Activated naive CD4-positive, alpha-beta T cell treated with anti-CD3 and anti-CD28 coated beads for 36 hours (primary cell): ENCODE results near the gene PFDN2. TPM values are rescaled to one million over a fixed set of nuclear protein-coding genes. Genes with fewer than 3 reads are reported as not detected.
A peak's percentile ranks its signal among the peaks of the same experiment; 100 is the strongest.

ENCODE experiments used
- CTCF ChIA-PET: fragments of 350-600 bp; sonication (Branson Sonifier 250); formaldehyde crosslinking; loops from one replicate; lab custom pipeline; 2021; ENCODE audit warnings: antibody characterized with exemption; lab: Charles Lee
- DNase-seq: peaks from one replicate; pipeline ENCODE4 v3.0.0-alpha.2; 2020
- H3K27ac Mint-ChIP-seq: one replicate; pipeline ENCODE4 v1.8.0; 2021; ENCODE audit warnings: mild to moderate bottlenecking, mixed read lengths
- H3K27me3 Mint-ChIP-seq: one replicate; pipeline ENCODE4 v1.8.0; 2021; ENCODE audit warnings: low read depth, mixed read lengths
- H3K36me3 Mint-ChIP-seq: one replicate; pipeline ENCODE4 v1.8.0; 2021; ENCODE audit warnings: low read depth, mixed read lengths
- H3K4me1 Mint-ChIP-seq: one replicate; pipeline ENCODE4 v1.8.0; 2021; ENCODE audit warnings: low read depth, mixed read lengths
- H3K4me3 Mint-ChIP-seq: one replicate; pipeline ENCODE4 v1.8.0; 2021; ENCODE audit warnings: mild to moderate bottlenecking, moderate library complexity, mixed read lengths
- H3K9me3 Mint-ChIP-seq: one replicate; pipeline ENCODE4 v1.8.0; 2021; ENCODE audit warnings: mixed read lengths
- intact Hi-C: fragments of 100-400 bp; cut with micrococcal nuclease; formaldehyde crosslinking; loops from one replicate; pipeline ENCODE4 v1.15.1; 2023
- total RNA-seq, 2 experiments: library from RNA; stranded (reverse); gene quantifications; one replicate each; pipeline ENCODE4 v1.2.3, GENCODE V29; 2021

PFDN2 gene
- 100 to 1,000 TPM; 179 to 183 TPM for total RNA-seq

GRCh38 chr1:161117759-161118581 lies at the start of gene PFDN2, which contains the start of gene NIT1:
Gene PFDN2, minus strand, starts transcription at chr1:161118037. Its CDS starts 11 bp downstream, at chr1:161118026.
Gene NIT1, plus strand, starts transcription at chr1:161118105. Its CDS starts 72 bp downstream, at chr1:161118177.
- CTCF ChIA-PET: interaction anchor here (0.6 to 1.4 kb wide), 5 partner anchors 13 to 48 kb away, joined by 3 to 8 read pairs (median 3); partner anchors contain the start of genes ARHGAP30 and PPOX
- peak within 1 kb of the TSS; percentile 88 for H3K27ac Mint-ChIP-seq
- intact Hi-C loops: no loop called here
- peaks cover 52% of the 10 kb centered on the region for H3K36me3 Mint-ChIP-seq
- DNase-seq: peak; percentile 90
- H3K4me1 Mint-ChIP-seq: peaks cover 77% of the 10 kb centered on the region
- no peaks in the 10 kb centered on the region for H3K9me3 Mint-ChIP-seq
- no peaks in the 10 kb centered on the region for H3K27me3 Mint-ChIP-seq
- H3K4me3 Mint-ChIP-seq: peak within 1 kb of the TSS; percentile 92

GRCh38 chr1:161166669-161167548 lies 49.1 kb upstream of the PFDN2 start:
- no peak for DNase-seq
- Mint-ChIP-seq H3K36me3 (peaks cover 17% of the 10 kb centered on the region), H3K4me1 (peaks cover 43% of the 10 kb centered on the region)

GRCh38 chr1:161165742-161166668 lies 48.2 kb upstream of the PFDN2 start, which contains the start of gene PPOX:
Gene PPOX, plus strand, starts transcription at chr1:161166426. Its CDS starts 422 bp downstream, at chr1:161166848.
- peak; percentile 97 for DNase-seq
- CTCF ChIA-PET: interaction anchor here (0.6 to 3.8 kb wide), 27 partner anchors 8 to 216 kb away, joined by 3 to 22 read pairs (median 4); partner anchors contain the start of genes B4GALT3, DEDD, NDUFS2 and TOMM40L
- intact Hi-C loops: loop anchor here (1.0 to 5.0 kb wide), 7 partner anchors 11 to 216 kb away; partner anchors contain the start of genes B4GALT3, DEDD and NDUFS2
- no peaks in the 10 kb centered on the region for H3K9me3 Mint-ChIP-seq
- peak within 1 kb of the TSS; percentile 87 for H3K4me3 Mint-ChIP-seq
- peaks cover 17% of the 10 kb centered on the region for H3K36me3 Mint-ChIP-seq
- peaks cover 49% of the 10 kb centered on the region for H3K4me1 Mint-ChIP-seq
- H3K27me3 Mint-ChIP-seq: no peaks in the 10 kb centered on the region
- peak within 1 kb of the TSS; percentile 87 for H3K27ac Mint-ChIP-seq

More at GRCh38 chr1:161166669-161167548, 49.1 kb upstream of the PFDN2 start:
- Mint-ChIP-seq H3K4me3 (peak overlapping the region; percentile 87), H3K27ac (peak overlapping the region; percentile 87), H3K9me3 (no peaks in the 10 kb centered on the region), H3K27me3 (no peaks in the 10 kb centered on the region)
- intact Hi-C loops: loop anchor here (1.0 to 5.0 kb wide), 7 partner anchors 10 to 215 kb away; partner anchors contain the start of genes B4GALT3, DEDD and NDUFS2
- CTCF ChIA-PET: interaction anchor here (0.8 to 3.8 kb wide), 15 partner anchors 9 to 216 kb away, joined by 3 to 22 read pairs (median 8); partner anchors contain the start of genes B4GALT3, DEDD, TOMM40L and UFC1

GRCh38 chr1:161164901-161165610 lies 47.2 kb upstream of the PFDN2 start:
- CTCF ChIA-PET: interaction anchor here (0.6 to 3.8 kb wide), 18 partner anchors 7 to 217 kb away, joined by 3 to 22 read pairs (median 8); partner anchors contain the start of genes B4GALT3, DEDD, NDUFS2 and TOMM40L
- H3K9me3 Mint-ChIP-seq: no peaks in the 10 kb centered on the region
- no peak for DNase-seq
- no peaks in the 10 kb centered on the region for H3K27me3 Mint-ChIP-seq
- intact Hi-C loops: loop anchor here (5.0 kb wide), 1 partner anchor 217 kb away; no protein-coding TSS in a partner anchor
- H3K4me3 Mint-ChIP-seq: no peak overlapping the region
- H3K27ac Mint-ChIP-seq: no peak overlapping the region
- H3K4me1 Mint-ChIP-seq: peaks cover 59% of the 10 kb centered on the region
- H3K36me3 Mint-ChIP-seq: peaks cover 17% of the 10 kb centered on the region

- no peak overlapping the region for H3K4me3 Mint-ChIP-seq
- peaks cover 63% of the 10 kb centered on the region for H3K4me1 Mint-ChIP-seq
- H3K9me3 Mint-ChIP-seq: no peaks in the 10 kb centered on the region
- no peak for DNase-seq
- intact Hi-C loops: no loop called here
- CTCF ChIA-PET: interaction anchor here (3.4 kb wide), 1 partner anchor 13 kb away, joined by 20 read pairs; the partner anchor contains the start of gene B4GALT3
- no peak overlapping the region for H3K27ac Mint-ChIP-seq
- H3K27me3 Mint-ChIP-seq: no peaks in the 10 kb centered on the region
- H3K36me3 Mint-ChIP-seq: peaks cover 17% of the 10 kb centered on the region
These were observed 46.0 kb upstream of the PFDN2 start for GRCh38 chr1:161163793-161164192.

- Mint-ChIP-seq H3K27ac (no peak overlapping the region), H3K27me3 (no peaks in the 10 kb centered on the region), H3K4me3 (no peak overlapping the region), H3K4me1 (peaks cover 64% of the 10 kb centered on the region), H3K36me3 (peaks cover 19% of the 10 kb centered on the region), H3K9me3 (no peaks in the 10 kb centered on the region)
- intact Hi-C loops: no loop called here
- no peak for DNase-seq
- CTCF ChIA-PET: interaction anchor here (1.3 kb wide), 2 partner anchors 14 to 22 kb away, joined by 3 to 4 read pairs; no protein-coding TSS in a partner anchor
These were observed 45.0 kb upstream of the PFDN2 start for GRCh38 chr1:161162806-161163205.

- CTCF ChIA-PET: interaction anchor here (0.5 to 1.3 kb wide), 6 partner anchors 9 to 227 kb away, joined by 3 to 4 read pairs (median 3); no protein-coding TSS in a partner anchor
- DNase-seq: no peak
- peaks cover 19% of the 10 kb centered on the region for H3K36me3 Mint-ChIP-seq
- intact Hi-C loops: no loop called here
- H3K27ac Mint-ChIP-seq: no peak overlapping the region
- H3K27me3 Mint-ChIP-seq: no peaks in the 10 kb centered on the region
- H3K4me1 Mint-ChIP-seq: peaks cover 58% of the 10 kb centered on the region
- no peak overlapping the region for H3K4me3 Mint-ChIP-seq
- H3K9me3 Mint-ChIP-seq: no peaks in the 10 kb centered on the region
These were observed 44.2 kb upstream of the PFDN2 start for GRCh38 chr1:161162052-161162451.

- Mint-ChIP-seq H3K4me1 (peaks cover 55% of the 10 kb centered on the region), H3K9me3 (no peaks in the 10 kb centered on the region), H3K4me3 (no peak overlapping the region), H3K36me3 (peaks cover 19% of the 10 kb centered on the region), H3K27ac (no peak overlapping the region), H3K27me3 (no peaks in the 10 kb centered on the region)
- intact Hi-C loops: no loop called here
- CTCF ChIA-PET: interaction anchor here (0.5 to 1.3 kb wide), 6 partner anchors 10 to 228 kb away, joined by 3 to 4 read pairs (median 3); no protein-coding TSS in a partner anchor
- no peak for DNase-seq
These were observed 43.8 kb upstream of the PFDN2 start for GRCh38 chr1:161161652-161162051.

- peaks cover 19% of the 10 kb centered on the region for H3K36me3 Mint-ChIP-seq
- no peaks in the 10 kb centered on the region for H3K9me3 Mint-ChIP-seq
- DNase-seq: no peak
- intact Hi-C loops: no loop called here
- H3K4me3 Mint-ChIP-seq: peak overlapping the region; percentile 82
- CTCF ChIA-PET: interaction anchor here (0.6 kb wide), 1 partner anchor 65 kb away, joined by 3 read pairs; the partner anchor contains the start of gene TOMM40L
- H3K27ac Mint-ChIP-seq: no peak overlapping the region
- no peaks in the 10 kb centered on the region for H3K27me3 Mint-ChIP-seq
- peaks cover 55% of the 10 kb centered on the region for H3K4me1 Mint-ChIP-seq
These were observed 42.9 kb upstream of the PFDN2 start for GRCh38 chr1:161160671-161161145.

- intact Hi-C loops: loop anchor here (2.0 kb wide), 3 partner anchors 17 to 91 kb away; partner anchors contain the start of genes ARHGAP30, B4GALT3 and NDUFS2
- DNase-seq: no peak
- Mint-ChIP-seq H3K27ac (peak overlapping the region; percentile 54), H3K4me1 (peaks cover 57% of the 10 kb centered on the region), H3K4me3 (peak overlapping the region; percentile 82), H3K36me3 (peaks cover 20% of the 10 kb centered on the region), H3K27me3 (no peaks in the 10 kb centered on the region), H3K9me3 (no peaks in the 10 kb centered on the region)
- CTCF ChIA-PET: no interaction called here
These were observed 42.0 kb upstream of the PFDN2 start for GRCh38 chr1:161159913-161160243.
